Activated CD4-positive, alpha-beta T cell treated with anti-CD3 and anti-CD28 coated beads, Interleukin-2, amount 10 ng/mL, durations not matched to agents 24 days and 14 days (primary cell): Measurements from ENCODE around the gene FIBP. TPM values are rescaled to one million over a fixed set of nuclear protein-coding genes. Genes with fewer than 3 reads are reported as not detected.
A peak's percentile ranks its signal among the peaks of the same experiment; 100 is the strongest.

Experiments used
- DNase-seq: peaks from one replicate; pipeline ENCODE4 v3.0.0; 2022
- H3K27ac Mint-ChIP-seq: one replicate; pipeline ENCODE4 v1.8.0; 2022; ENCODE audit warnings: mild to moderate bottlenecking, mixed read lengths
- H3K27me3 Mint-ChIP-seq: one replicate; pipeline ENCODE4 v1.8.0; 2022; ENCODE audit warnings: mixed read lengths
- H3K36me3 Mint-ChIP-seq: one replicate; pipeline ENCODE4 v1.8.0; 2022; ENCODE audit warnings: low read depth, mild to moderate bottlenecking, mixed read lengths
- H3K4me1 Mint-ChIP-seq: one replicate; pipeline ENCODE4 v1.8.0; 2021; ENCODE audit warnings: mixed read lengths
- H3K4me3 Mint-ChIP-seq: one replicate; pipeline ENCODE4 v1.8.0; 2022; ENCODE audit warnings: mild to moderate bottlenecking, moderate library complexity, mixed read lengths
- H3K9me3 Mint-ChIP-seq: one replicate; pipeline ENCODE4 v1.8.0; 2021; ENCODE audit warnings: mixed read lengths
- intact Hi-C: fragments of 100-400 bp; cut with micrococcal nuclease; formaldehyde crosslinking; loops from one replicate; pipeline ENCODE4 v1.15.1; 2023
- total RNA-seq: library from RNA; stranded (reverse); gene quantifications from 2 replicates; pipeline ENCODE4 v1.2.3, GENCODE V29; 2022

Gene FIBP
- total RNA-seq = 91.0 and 95.7 TPM in 2 replicates

DNA sequence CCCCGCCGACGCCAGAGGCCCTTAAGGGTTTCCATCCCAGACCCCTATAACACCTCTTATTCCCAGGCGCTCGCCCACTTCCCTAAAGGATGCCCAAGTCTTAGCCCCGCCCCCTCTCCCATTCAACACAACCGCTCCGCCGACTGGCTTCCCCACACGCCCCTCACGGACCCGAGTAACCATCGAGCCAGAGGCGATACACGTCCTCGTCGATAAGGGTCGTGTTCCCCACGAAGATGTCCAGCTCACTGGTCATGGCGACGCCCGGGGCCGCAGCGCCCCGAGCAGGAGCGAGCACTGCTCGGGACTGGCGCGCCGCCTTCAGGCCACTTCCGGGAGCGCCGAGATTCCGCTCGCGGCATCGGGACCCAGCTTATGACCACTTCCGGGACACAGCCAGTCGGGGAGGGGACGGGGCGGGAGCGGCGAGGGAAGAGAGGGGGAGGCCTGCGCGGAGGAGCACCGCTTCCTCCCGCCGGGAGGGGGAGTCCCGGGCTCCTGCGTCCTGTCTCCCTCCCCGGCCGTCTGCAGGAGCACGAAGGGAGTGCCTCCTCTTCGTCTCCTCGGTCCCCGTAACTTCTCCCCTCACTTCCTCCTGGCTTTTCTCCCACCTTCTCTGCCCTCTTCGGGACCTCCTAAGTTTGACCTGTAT, at the start of gene FIBP:
Gene FIBP, minus strand, starts transcription at position 309 of the 652 bp plus-strand sequence. Its CDS starts 53 bp downstream, at position 256.
- H3K9me3 Mint-ChIP-seq = no peaks in the 10 kb centered on the region
- peaks cover 51% of the 10 kb centered on the region for H3K4me1 Mint-ChIP-seq
- no peaks in the 10 kb centered on the region for H3K27me3 Mint-ChIP-seq
- intact Hi-C loops = loop anchor here (1.0 to 2.0 kb wide), 5 partner anchors 12 to 101 kb away; partner anchors contain the start of genes FOSL1, MUS81 and SART1
- H3K27ac Mint-ChIP-seq = peak within 1 kb of the TSS; percentile 98
- DNase-seq = peak; percentile 98
- peaks cover 38% of the 10 kb centered on the region for H3K36me3 Mint-ChIP-seq
- peak within 1 kb of the TSS; percentile 95 for H3K4me3 Mint-ChIP-seq

DNA sequence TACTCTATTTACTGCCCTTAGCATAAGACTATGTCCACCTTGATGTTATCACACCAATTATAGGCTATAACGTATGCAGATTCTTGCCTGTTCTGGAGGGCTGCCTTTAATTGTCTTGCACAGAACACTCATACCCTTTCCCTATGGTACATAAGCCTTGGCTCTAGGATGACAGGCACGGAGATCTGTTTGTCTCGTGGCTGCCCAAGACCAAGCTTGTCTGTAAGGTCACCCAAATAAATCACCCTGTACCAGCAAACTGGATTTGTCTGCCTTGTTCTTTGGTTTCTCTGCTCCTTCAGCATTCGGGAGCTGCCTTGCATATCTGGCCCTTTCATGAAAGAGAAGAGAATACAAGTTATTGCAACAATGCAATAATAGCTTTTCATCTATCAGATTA, 49.5 kb upstream of the FIBP start:
- H3K27me3 Mint-ChIP-seq = peaks cover 6% of the 10 kb centered on the region
- peaks cover 7% of the 10 kb centered on the region for H3K4me1 Mint-ChIP-seq
- H3K36me3 Mint-ChIP-seq = no peaks in the 10 kb centered on the region
- no peak overlapping the region for H3K27ac Mint-ChIP-seq
- H3K9me3 Mint-ChIP-seq = no peaks in the 10 kb centered on the region
- no peak for DNase-seq
- intact Hi-C loops = no loop called here
- H3K4me3 Mint-ChIP-seq = no peak overlapping the region

DNA sequence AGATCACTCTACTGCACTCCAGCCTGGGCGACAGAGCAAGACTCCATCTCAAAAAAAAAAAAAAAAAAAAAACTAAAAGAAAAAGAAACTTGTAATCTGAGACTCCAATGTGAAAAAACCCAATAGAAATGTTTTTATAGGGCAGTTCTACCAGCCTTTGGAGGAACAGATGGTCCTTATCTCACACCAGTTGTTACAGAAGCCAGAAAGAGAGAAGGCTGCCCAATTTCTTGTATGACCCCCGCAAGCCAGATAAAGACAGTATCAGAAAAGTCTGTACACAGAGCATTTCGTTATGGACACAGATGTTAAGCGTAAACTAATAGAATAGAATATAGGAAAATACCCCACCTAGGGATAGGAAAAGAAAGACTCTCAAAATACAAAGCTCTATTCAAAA, 45.7 kb upstream of the FIBP start:
- DNase-seq = no peak
- Mint-ChIP-seq H3K27me3 (no peaks in the 10 kb centered on the region), H3K27ac (no peak overlapping the region), H3K9me3 (no peaks in the 10 kb centered on the region), H3K4me3 (no peak overlapping the region), H3K36me3 (no peaks in the 10 kb centered on the region), H3K4me1 (peaks cover 16% of the 10 kb centered on the region)
- intact Hi-C loops = no loop called here

DNA sequence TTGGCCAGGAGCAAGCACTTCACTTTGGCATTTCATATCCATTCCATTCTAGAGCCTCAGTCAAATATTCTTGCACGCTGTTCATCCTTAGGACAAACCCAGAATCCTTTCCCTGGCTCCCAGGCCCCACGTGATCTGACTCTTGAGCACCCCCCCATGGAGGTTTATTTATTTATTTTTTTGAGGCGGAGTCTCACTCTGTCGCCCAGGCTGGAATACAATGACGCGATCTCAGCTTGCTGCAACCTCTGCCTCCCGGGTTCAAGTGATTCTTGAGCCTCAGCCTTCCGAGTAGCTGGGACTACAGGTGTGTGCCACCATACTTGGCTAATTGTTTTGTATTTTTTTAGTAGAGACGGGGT, 44.3 kb upstream of the FIBP start:
- Mint-ChIP-seq H3K4me1 (peaks cover 31% of the 10 kb centered on the region), H3K27ac (no peak overlapping the region), H3K36me3 (no peaks in the 10 kb centered on the region), H3K27me3 (no peaks in the 10 kb centered on the region), H3K4me3 (no peak overlapping the region), H3K9me3 (no peaks in the 10 kb centered on the region)
- DNase-seq = no peak
- intact Hi-C loops = no loop called here

DNA sequence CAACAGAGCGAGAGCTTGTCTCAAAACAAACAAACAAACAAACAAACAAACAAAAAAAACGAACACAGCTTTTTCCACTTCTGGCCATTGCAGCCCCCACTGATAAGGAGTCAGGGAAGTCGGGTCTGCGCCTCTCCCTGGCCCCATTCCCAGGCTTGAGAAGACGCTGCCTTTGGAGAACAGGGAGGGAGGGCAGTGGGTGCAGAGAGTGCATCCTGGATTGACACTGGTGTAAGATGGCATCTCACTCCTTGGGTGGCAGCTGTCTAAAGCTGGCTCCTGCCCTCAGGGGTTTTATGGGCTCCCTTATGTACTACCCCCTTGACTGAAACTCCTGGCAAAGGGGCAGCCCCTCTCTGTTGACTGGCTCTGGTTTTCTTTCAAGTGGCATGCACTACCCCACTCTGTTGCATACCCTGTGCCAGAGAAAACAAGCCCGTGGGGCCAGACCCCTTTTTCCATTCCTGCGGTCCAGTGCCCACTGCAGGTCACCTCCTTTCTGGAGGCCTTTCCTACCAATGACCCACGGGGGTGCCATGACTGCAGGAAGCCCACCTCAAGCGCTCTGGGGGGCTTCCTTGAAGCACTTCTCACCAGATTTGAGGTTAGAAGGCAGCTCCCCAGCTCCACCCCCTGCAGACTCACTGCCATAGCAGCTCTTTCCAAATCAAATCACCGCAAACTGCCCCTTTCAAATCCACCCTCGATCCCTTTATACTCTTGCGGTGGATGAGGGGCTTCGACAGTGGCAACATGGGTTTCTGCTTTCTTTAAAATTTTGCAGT, 43.7 kb upstream of the FIBP start:
- intact Hi-C loops = no loop called here
- Mint-ChIP-seq H3K36me3 (no peaks in the 10 kb centered on the region), H3K27ac (peak overlapping the region; percentile 75), H3K4me3 (no peak overlapping the region), H3K4me1 (peaks cover 36% of the 10 kb centered on the region), H3K9me3 (no peaks in the 10 kb centered on the region), H3K27me3 (no peaks in the 10 kb centered on the region)
- DNase-seq = no peak

DNA sequence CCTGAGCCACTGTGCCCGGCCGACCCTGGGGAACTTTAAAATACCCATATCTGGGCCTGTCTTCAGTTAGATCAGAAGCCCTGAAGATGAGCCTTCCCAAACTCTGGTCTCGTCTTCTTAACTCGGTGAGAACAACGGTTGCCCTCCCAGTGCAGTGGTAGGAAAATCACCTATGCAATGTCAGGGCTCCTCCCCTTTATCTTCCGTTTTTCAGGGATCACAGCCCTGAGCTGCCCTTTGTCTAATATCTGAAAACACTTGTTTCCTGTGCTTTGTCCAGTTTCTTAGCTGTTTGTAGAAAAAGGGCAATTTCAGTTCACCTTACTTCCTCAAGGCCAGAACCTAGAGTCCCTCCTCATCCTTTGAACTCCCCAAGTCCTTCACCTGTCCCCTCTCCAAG, 40.4 kb upstream of the FIBP start:
- H3K4me1 Mint-ChIP-seq = peaks cover 42% of the 10 kb centered on the region

DNA sequence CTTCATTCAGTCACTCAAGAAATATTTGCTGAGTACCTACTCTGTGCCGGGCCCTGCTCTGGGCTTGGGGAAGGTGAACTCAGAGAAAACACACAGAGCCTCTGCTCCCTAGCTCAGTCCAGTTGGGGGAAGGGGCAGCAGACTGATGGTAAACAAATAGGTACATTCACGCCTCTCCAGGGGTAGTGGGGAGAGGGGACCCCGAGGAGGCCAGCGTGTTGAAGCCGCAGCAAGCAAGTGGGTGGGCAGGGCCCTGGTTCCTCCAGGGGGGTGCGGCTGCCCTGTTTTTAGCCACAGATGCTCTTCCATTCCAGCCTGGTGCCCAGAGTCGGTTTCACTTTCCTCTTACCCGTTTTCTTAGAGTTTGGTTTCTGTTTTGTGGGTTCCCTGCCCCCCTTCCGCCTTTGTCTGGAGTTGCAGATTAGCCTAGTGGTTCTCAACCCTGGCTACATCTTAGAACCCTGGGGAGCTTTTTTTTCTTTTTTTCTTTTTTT, 39.7 kb upstream of the FIBP start:
- intact Hi-C loops = loop anchor here (1.0 kb wide), 3 partner anchors 9 to 40 kb away; partner anchors contain the start of genes C11orf68, DRAP1, FIBP and SART1
- H3K27me3 Mint-ChIP-seq = no peaks in the 10 kb centered on the region
- peak overlapping the region; percentile 97 for H3K27ac Mint-ChIP-seq
- H3K4me3 Mint-ChIP-seq = peak overlapping the region; percentile 81
- H3K9me3 Mint-ChIP-seq = no peaks in the 10 kb centered on the region
- peak; percentile 94 for DNase-seq
- H3K4me1 Mint-ChIP-seq = peaks cover 42% of the 10 kb centered on the region
- peaks cover 5% of the 10 kb centered on the region for H3K36me3 Mint-ChIP-seq

More for the DNA sequence above, 40.4 kb upstream of the FIBP start:
- H3K4me3 Mint-ChIP-seq = peak overlapping the region; percentile 81
- H3K27me3 Mint-ChIP-seq = no peaks in the 10 kb centered on the region
- H3K9me3 Mint-ChIP-seq = no peaks in the 10 kb centered on the region
- no peak for DNase-seq
- H3K36me3 Mint-ChIP-seq = no peaks in the 10 kb centered on the region
- intact Hi-C loops = loop anchor here (1.0 kb wide), 3 partner anchors 9 to 40 kb away; partner anchors contain the start of genes C11orf68, DRAP1, FIBP and SART1
- peak overlapping the region; percentile 97 for H3K27ac Mint-ChIP-seq

DNA sequence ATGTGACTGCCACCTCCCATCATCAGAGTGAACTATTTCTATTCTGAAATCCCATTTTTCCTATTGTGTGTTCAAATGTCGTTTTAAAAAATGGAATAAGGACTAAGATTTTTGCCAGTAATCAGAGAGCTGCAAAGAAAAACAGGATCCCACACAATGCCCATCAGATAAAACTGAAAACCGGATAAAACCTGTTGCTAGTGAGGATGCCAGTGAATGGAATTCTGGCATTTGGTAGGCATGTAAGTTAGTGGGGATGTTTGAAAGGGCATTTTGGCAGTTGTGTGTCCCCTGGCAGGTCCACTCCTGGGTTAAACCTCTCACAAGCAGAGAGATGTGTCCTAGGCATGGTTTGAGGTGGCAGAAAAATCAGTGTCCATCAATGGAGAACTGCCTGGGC, 37.1 kb upstream of the FIBP start:
- DNase-seq = no peak
- Mint-ChIP-seq H3K9me3 (no peaks in the 10 kb centered on the region), H3K4me1 (peaks cover 34% of the 10 kb centered on the region), H3K27me3 (no peaks in the 10 kb centered on the region), H3K27ac (no peak overlapping the region), H3K36me3 (peaks cover 21% of the 10 kb centered on the region), H3K4me3 (no peak overlapping the region)
- intact Hi-C loops = no loop called here

DNA sequence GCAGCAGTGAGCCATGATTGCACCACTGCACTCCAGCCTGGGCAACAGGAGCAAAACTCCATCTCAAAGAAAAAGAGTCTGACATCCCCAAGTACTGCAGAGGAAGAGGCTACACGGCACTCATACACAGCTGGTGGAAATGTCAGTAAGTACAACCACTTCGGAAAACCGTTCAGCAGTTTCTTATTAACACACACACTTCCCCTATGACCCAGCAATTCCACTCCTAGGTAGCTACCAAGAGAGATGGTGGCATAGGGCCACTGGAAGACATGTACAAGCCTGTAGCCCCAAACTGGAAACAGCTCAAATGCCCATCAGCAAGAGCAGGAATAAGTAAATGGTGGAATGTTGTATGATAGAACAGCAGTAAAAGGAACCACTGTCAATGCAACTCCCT, 34.3 kb upstream of the FIBP start:
- intact Hi-C loops = no loop called here
- no peak overlapping the region for H3K27ac Mint-ChIP-seq
- H3K4me3 Mint-ChIP-seq = no peak overlapping the region

DNA sequence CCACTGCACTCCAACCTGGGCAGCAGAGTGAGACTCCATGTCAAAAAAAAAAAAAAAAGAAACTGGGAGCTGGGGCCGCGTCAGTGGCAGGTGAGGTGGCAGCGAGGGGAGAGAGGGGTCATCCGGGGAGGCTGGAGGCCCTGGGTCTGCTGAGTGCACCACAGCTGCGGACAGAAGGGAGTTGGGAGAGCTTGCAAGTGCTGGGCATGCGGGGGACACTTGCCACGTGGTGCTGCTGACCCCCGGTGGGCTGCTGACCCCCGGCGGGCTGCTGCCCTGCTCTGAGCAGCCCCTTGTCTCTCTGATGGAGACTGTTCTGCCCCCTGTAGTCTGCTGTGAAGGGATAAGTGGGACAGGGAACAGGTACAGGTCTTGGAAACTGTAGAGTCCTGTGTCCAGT, 33.6 kb upstream of the FIBP start:
- H3K36me3 Mint-ChIP-seq = peaks cover 27% of the 10 kb centered on the region
- H3K9me3 Mint-ChIP-seq = no peaks in the 10 kb centered on the region

More for the DNA sequence above, 34.3 kb upstream of the FIBP start:
- DNase-seq = no peak
- Mint-ChIP-seq H3K27me3 (no peaks in the 10 kb centered on the region), H3K9me3 (no peaks in the 10 kb centered on the region), H3K36me3 (peaks cover 27% of the 10 kb centered on the region), H3K4me1 (peaks cover 21% of the 10 kb centered on the region)

DNA sequence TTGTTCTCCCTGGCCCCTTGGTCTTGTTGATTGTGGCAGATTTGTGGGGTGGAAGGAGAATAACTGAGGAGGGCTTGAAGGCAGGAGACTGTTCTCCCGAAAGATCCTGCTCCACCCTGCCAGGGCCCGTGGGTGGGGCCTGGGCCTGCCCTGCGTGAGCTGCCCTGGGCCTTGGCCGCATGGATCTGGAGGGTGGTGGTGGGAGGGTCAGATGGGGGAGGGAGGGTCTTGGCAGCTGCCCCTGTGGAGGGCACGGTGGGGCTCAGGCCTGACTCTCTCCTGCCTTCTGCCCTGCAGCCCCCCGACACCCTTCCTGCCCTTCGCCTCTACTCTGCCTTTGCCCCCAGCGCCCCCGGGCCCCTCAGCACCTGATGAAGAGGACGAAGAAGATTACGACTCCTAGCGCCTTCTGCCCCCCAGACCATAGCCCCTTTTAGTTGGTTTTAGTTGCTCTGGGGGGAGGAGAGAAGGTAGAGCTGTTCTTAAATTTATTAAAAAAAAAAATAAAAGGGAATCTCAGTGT, 32.8 kb upstream of the FIBP start:
- Mint-ChIP-seq H3K9me3 (no peaks in the 10 kb centered on the region), H3K27me3 (no peaks in the 10 kb centered on the region), H3K27ac (peak overlapping the region; percentile 45), H3K4me1 (peaks cover 23% of the 10 kb centered on the region), H3K36me3 (peaks cover 30% of the 10 kb centered on the region), H3K4me3 (peak overlapping the region; percentile 96)
- DNase-seq = no peak
- intact Hi-C loops = no loop called here

More for the DNA sequence above, 33.6 kb upstream of the FIBP start:
- peaks cover 19% of the 10 kb centered on the region for H3K4me1 Mint-ChIP-seq
- intact Hi-C loops = no loop called here
- H3K4me3 Mint-ChIP-seq = no peak overlapping the region
- DNase-seq = no peak
- no peak overlapping the region for H3K27ac Mint-ChIP-seq
- H3K27me3 Mint-ChIP-seq = no peaks in the 10 kb centered on the region

DNA sequence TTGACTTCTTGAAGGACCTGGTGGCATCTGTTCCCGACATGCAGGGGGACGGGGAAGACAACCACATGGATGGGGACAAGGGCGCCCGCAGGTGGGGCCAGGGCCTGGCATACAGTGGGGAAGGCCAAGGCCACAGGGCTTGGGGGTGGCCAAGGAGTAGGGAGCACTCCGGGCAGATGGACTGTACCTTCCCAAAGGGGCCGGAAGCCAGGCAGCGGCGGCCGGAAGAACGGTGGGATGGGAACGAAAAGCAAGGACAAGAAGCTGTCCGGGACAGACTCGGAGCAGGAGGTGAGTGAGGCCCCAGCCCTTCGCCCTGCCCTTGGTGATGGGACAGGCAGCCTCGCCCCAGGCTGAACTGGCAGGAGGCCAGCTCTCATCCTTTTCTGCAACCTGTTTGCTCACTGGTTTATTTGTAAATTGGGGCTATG, 32.1 kb upstream of the FIBP start:
- Mint-ChIP-seq H3K9me3 (no peaks in the 10 kb centered on the region), H3K27ac (peak overlapping the region; percentile 90), H3K36me3 (peaks cover 31% of the 10 kb centered on the region), H3K4me3 (peak overlapping the region; percentile 96), H3K27me3 (no peaks in the 10 kb centered on the region), H3K4me1 (peaks cover 21% of the 10 kb centered on the region)
- intact Hi-C loops = no loop called here
- no peak for DNase-seq

DNA sequence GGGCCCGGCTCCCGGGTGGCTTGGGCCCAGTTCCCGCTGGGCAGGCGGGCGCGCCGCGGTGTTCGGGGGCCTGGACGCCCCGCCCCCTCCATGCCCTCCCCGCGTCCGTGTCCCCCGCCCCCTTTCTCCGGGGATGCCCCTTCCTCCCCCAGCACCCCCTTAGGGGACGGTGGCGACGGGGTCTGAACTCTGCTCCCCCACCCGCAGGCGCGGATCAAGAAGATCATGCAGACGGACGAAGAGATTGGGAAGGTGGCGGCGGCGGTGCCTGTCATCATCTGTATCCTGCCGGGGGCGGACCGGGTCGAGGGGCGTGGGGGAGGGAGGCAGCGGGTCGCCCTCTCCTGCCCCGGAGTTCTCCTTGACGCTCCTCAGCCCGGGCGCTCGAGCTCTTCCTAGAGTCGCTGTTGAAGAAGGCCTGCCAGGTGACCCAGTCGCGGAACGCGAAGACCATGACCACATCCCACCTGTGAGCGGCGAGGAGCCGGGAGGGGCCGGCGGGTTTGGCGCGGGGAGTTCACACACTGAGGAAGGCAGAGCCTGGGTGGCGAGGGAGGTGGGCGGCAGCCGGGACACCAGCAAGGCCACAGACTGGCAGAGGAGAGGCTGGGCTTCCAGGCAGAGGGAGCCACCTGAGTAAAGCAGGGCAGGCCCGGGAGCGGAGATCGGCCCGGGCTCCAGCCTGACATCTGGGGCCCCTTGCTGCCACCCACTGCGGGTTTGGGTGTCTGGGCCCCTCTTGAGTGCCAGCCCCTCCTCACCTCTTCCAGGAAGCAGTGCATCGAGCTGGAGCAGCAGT, 31.5 kb upstream of the FIBP start:
- Mint-ChIP-seq H3K9me3 (no peaks in the 10 kb centered on the region), H3K27ac (peak overlapping the region; percentile 90), H3K27me3 (no peaks in the 10 kb centered on the region), H3K4me1 (peaks cover 25% of the 10 kb centered on the region), H3K4me3 (peak overlapping the region; percentile 96), H3K36me3 (peaks cover 36% of the 10 kb centered on the region)
- peak; percentile 89 for DNase-seq
- intact Hi-C loops = loop anchor here (1.0 kb wide), 7 partner anchors 9 to 256 kb away; partner anchors contain the start of genes CCDC85B, FOSL1, MUS81 and SART1
